Natural killer cell (primary cell): ENCODE data around the gene BIN1. TPM values are rescaled to one million over a fixed set of nuclear protein-coding genes. Genes with fewer than 3 reads are reported as not detected.

ENCODE experiments used
- ATAC-seq, 3 donors: fragments of 150-1000 bp in 2 of 3; fragments of 200-7000 bp in 1 of 3; cut with Tn5 transposase; 1 replicate in 1 of 3; 2 replicates in 2 of 3; pipeline ENCODE4 v1.10.0; 2021; ENCODE audit warnings: mild to moderate bottlenecking in 2 of 3, moderate library complexity in 2 of 3
- DNase-seq, 2 donors: peaks; one replicate each; pipeline versions ENCODE4 v3.0.0 to v3.0.0-alpha.2; 2013 to 2021; ENCODE audit warnings: mixed read lengths in 1 of 2
- H3K27ac ChIP-seq: one replicate; pipeline ENCODE4 v1.5.1; 2013; ENCODE audit warnings: mild to moderate bottlenecking, low read length
- H3K27me3 ChIP-seq: one replicate; pipeline ENCODE4 v1.6.1; 2013; ENCODE audit warnings: low read length; ENCODE audit not compliant: control insufficient read depth, insufficient read depth
- H3K36me3 ChIP-seq: one replicate; pipeline ENCODE4 v1.6.1; 2013; ENCODE audit warnings: low read length; ENCODE audit not compliant: control insufficient read depth, insufficient read depth
- H3K4me1 ChIP-seq: one replicate; pipeline ENCODE4 v1.6.1; 2013; ENCODE audit warnings: low read length; ENCODE audit not compliant: control insufficient read depth, insufficient read depth
- H3K4me3 ChIP-seq: one replicate; pipeline ENCODE4 v1.5.1; 2013; ENCODE audit warnings: low read length
- H3K9me3 ChIP-seq: one replicate; pipeline ENCODE4 v1.6.1; 2013; ENCODE audit warnings: low read length; ENCODE audit not compliant: control insufficient read depth, insufficient read depth
- H3K27ac Mint-ChIP-seq, 2 donors: one replicate each; pipeline ENCODE4 v1.8.0; 2022; ENCODE audit warnings: mild to moderate bottlenecking in 2 of 2, mixed read lengths in 2 of 2, moderate library complexity in 1 of 2
- H3K27me3 Mint-ChIP-seq, 2 donors: one replicate each; pipeline ENCODE4 v1.8.0; 2022; ENCODE audit warnings: low read depth in 2 of 2, mixed read lengths in 2 of 2
- H3K36me3 Mint-ChIP-seq: one replicate; pipeline ENCODE4 v1.8.0; 2022; ENCODE audit warnings: mixed read lengths
- H3K4me1 Mint-ChIP-seq, 2 donors: one replicate each; pipeline ENCODE4 v1.8.0; 2022; ENCODE audit warnings: mixed read lengths in 2 of 2
- H3K4me3 Mint-ChIP-seq: one replicate; pipeline ENCODE4 v1.8.0; 2022; ENCODE audit warnings: mild to moderate bottlenecking, moderate library complexity, mixed read lengths
- H3K9me3 Mint-ChIP-seq, 2 donors: one replicate each; pipeline ENCODE4 v1.8.0; 2022; ENCODE audit warnings: mixed read lengths in 2 of 2
- CTCF ChIP-seq: fragments of 200-600 bp; IDR thresholded peaks from one replicate; pipeline ENCODE4 v1.8.0; 2022; ENCODE audit warnings: antibody characterized with exemption
- WGBS: methylation state at CpG from one replicate; pipeline ENCODE4 v1.1.7; 2013; ENCODE audit warnings: missing lambda C conversion rate; ENCODE audit not compliant: insufficient coverage; 5-methylcytosine and 5-hydroxymethylcytosine counted together
- intact Hi-C: fragments of 100-400 bp; cut with micrococcal nuclease; formaldehyde crosslinking; loops from one replicate; pipeline ENCODE4 v1.14.2; 2022
- total RNA-seq, 4 donors: library from RNA; stranded (reverse); fragments of 120-200 nt in 1 of 4; gene quantifications; one replicate each; pipeline versions ENCODE4 v1.2.3 to v1.2.4, GENCODE V29; 2013 to 2022

Gene BIN1
- total RNA-seq, 3 donors from 2014 or later (not counting 1 experiment from before 2014, with no cell fraction given): 73.5 to 131 (median 107) TPM

- ATAC-seq: no peak
- WGBS: 89% methylated on average over 3 of the region's 5 CpGs
- peaks cover 20 to 32% of the 10 kb centered on the region in 2 donors for H3K27me3 Mint-ChIP-seq
Observed at GRCh38 chr2:127008265-127009015, 98.5 kb downstream of the BIN1 start.

GRCh38 chr2:127007652-127008051 lies 99.3 kb downstream of the BIN1 start:
- Histone ChIP-seq H3K27me3 (peaks cover 3% of the 10 kb centered on the region), H3K4me1 (no peaks in the 10 kb centered on the region), H3K9me3 (no peaks in the 10 kb centered on the region), H3K36me3 (no peaks in the 10 kb centered on the region), H3K4me3 (no peak overlapping the region), H3K27ac (no peak overlapping the region)
- Mint-ChIP-seq H3K4me3 (no peak overlapping the region), H3K27me3 (peaks cover 20 to 32% of the 10 kb centered on the region in 2 donors), H3K9me3 (no peaks in the 10 kb centered on the region), H3K36me3 (no peaks in the 10 kb centered on the region), H3K27ac (no peak overlapping the region), H3K4me1 (no peaks in the 10 kb centered on the region)
- ATAC-seq (no peak), DNase-seq (no peak)
- WGBS: 69% methylated on average over 2 of the region's 3 CpGs
- no peak for TF ChIP-seq CTCF
- intact Hi-C loops: no loop called here

More at GRCh38 chr2:127008265-127009015, 98.5 kb downstream of the BIN1 start:
- no peak for TF ChIP-seq CTCF
- H3K4me1 Mint-ChIP-seq: no peaks in the 10 kb centered on the region
- H3K4me3 Mint-ChIP-seq: no peak overlapping the region
- no peaks in the 10 kb centered on the region for H3K9me3 ChIP-seq
- H3K36me3 Mint-ChIP-seq: no peaks in the 10 kb centered on the region
- H3K27ac ChIP-seq: no peak overlapping the region
- no peak overlapping the region for H3K4me3 ChIP-seq
- intact Hi-C loops: no loop called here
- H3K36me3 ChIP-seq: no peaks in the 10 kb centered on the region
- H3K27me3 ChIP-seq: peaks cover 2% of the 10 kb centered on the region
- no peaks in the 10 kb centered on the region for H3K9me3 Mint-ChIP-seq
- H3K27ac Mint-ChIP-seq: no peak overlapping the region
- no peak for DNase-seq
- H3K4me1 ChIP-seq: no peaks in the 10 kb centered on the region

- H3K27ac ChIP-seq: no peak overlapping the region
- Mint-ChIP-seq H3K4me3 (no peak overlapping the region), H3K27ac (no peak overlapping the region), H3K36me3 (no peaks in the 10 kb centered on the region), H3K9me3 (no peaks in the 10 kb centered on the region), H3K27me3 (peaks cover 17 to 32% of the 10 kb centered on the region in 2 donors), H3K4me1 (no peaks in the 10 kb centered on the region)
- intact Hi-C loops: no loop called here
- DNase-seq (no peak), ATAC-seq (no peak)
- H3K9me3 ChIP-seq: no peaks in the 10 kb centered on the region
- no peaks in the 10 kb centered on the region for H3K4me1 ChIP-seq
- WGBS: 62% methylated on average over 3 of the region's 4 CpGs
- peaks cover 3% of the 10 kb centered on the region for H3K27me3 ChIP-seq
- no peak overlapping the region for H3K4me3 ChIP-seq
- TF ChIP-seq CTCF: no peak
- no peaks in the 10 kb centered on the region for H3K36me3 ChIP-seq
Observed at GRCh38 chr2:127006962-127007361, 100.0 kb downstream of the BIN1 start.
